Measurements from ENCODE around the gene IL3RA.
"Not testable (repeated sequence)": the region's sequence is repeated elsewhere in the genome, so short reads cannot be mapped to it uniquely, and the experiment has no call there.

IL3RA gene

GRCh38 chrX:1336331-1336943 is at the start of gene IL3RA:
Gene IL3RA (plus strand): TSS chrX:1336785. CDS start chrX:1341766, 4,981 bp downstream.
- no peak for DNase-seq (ENCODE audit: low read depth in 3 of 3, low spot score in 1 of 3)

DNA sequence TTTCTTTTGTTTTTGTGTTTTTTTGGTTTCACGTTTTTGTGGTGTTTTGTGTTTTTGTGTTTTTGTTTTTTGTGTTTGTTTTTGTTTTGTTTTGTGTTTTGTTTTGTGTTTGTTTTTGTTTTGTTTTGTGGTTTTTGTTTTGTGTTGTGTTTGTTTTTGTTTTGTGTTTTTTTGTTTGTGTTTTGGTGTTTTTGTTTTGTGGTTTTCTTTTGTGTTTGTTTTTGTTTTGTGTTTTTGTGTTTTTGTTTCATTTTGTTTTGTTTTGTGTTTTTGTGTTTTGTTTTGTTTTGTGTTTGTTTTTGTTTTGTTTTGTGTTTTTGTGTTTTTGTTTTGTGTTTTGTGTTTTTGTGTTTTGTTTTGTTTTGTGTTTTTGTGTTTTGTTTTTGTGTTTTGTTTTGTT is 47.0 kb upstream of the IL3RA start:
- no peak for DNase-seq (ENCODE audit: low read depth in 3 of 3, low spot score in 1 of 3)

DNA sequence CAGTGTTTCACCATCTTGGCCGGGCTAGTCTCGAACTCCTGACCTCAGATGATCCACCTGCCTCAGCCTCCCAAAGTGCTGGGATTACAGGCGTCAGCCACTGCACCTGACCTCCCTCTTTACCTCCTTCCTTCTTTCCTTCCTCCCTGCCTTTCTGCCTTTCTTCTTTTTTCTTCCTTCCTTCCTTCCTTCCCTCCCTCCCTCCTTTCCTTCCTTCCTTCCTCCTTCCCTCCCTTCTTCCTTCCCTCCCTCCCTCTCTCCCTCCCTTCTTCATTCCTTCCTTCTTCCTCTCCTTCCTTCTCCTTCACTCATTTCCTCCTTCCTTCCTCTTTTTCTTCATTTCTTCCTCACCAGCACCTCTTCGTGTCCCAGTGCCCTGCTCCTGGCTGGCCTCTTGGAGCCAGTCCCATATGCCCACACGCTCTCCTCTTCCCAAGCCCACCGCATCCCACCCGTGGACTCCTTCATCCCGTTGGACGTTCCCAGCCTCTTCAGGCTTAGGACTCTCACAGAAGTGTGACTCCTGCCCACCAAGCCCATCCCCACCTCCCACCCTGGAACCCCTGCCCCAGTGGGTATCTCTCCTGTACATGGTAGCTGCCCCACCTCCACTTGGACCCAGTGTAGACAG is 45.4 kb upstream of the IL3RA start:
- DNase-seq (ENCODE audit: low read depth in 3 of 3, low spot score in 1 of 3), result no peak

- no peak for DNase-seq (ENCODE audit: low read depth in 3 of 3, low spot score in 1 of 3)
These were observed 43.9 kb upstream of the IL3RA start for GRCh38 chrX:1292575-1293290.

- no peak for DNase-seq (ENCODE audit: low read depth in 3 of 3, low spot score in 1 of 3)
These were observed 42.1 kb upstream of the IL3RA start for GRCh38 chrX:1294301-1295067.

- DNase-seq (ENCODE audit: low read depth in 3 of 3, low spot score in 1 of 3), result no peak
These were observed 41.0 kb upstream of the IL3RA start for GRCh38 chrX:1295550-1295949.

DNA sequence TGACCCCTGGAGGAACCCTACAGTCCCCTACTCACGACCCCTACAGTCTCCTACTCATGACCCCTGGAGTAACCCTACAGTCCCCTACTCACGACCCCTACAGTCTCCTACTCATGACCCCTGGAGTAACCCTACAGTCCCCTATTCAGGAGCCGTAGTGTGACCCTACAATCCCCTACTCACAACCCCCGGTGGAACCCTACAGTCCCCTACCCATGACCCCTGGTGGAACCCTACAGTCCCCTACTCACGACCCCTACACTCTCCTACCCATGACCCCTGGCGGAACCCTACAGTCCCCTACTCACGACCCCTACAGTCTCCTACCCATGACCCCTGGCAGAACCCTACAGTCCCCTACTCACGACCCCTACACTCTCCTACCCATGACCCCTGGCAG is 39.0 kb upstream of the IL3RA start:
- DNase-seq (ENCODE audit: low read depth in 3 of 3, low spot score in 1 of 3), result not testable (repeated sequence)

- no peak for DNase-seq (ENCODE audit: low read depth in 3 of 3, low spot score in 1 of 3)
These were observed 36.1 kb upstream of the IL3RA start for GRCh38 chrX:1300449-1300848.

DNA sequence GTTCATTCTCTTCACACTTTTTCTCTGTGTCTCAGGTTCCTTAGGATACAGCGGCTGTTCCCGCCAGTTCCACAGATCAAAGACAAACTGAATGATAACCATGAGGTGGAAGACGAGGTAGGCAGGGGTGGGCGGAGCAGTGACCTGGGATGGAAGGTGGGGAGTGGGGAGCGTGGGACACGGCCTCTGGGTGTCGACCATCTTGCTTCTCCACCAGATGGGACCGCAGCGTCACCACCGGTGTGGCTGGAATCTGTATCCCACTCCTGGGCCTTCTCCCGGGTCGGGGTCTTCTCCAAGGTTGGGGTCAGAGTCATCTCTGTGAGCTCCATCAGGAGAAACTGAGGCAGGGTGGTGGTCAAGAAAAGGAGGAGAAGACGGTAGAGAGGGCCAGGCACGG is 31.2 kb upstream of the IL3RA start:
- no peak for DNase-seq (ENCODE audit: low read depth in 3 of 3, low spot score in 1 of 3)

DNA sequence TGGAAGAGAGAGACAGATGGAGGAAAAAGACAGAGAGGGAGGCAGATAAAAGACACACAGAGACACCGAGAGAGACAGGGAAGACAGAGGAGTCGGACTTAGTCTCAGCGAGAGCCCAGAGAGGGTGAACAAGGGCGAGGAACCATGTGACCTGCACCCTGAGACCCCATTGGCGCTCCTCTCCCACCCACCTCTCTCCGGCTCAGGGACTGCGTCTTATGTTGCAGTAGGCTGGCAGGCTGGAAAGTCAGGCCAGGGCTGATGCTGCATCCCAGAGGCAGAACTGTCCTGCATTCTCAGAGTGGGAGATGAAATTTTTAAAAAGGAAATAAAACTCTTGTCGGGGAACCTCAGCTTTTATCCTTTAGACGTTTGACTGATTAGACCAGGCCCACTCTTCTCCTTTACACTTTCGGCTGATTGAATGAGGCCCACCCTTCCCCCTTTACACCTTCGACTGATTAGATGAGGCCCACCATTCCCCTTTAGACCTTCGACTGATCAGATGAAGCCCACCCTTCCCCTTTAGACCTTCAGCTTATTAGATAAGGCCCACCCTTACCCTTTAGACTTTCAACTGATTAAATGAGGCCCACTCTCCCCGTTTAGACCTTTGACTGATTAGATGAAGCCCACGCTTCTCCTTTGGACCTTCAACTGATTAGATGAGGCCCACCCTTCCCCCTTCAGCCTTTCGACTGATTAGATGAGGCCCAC is 29.5 kb upstream of the IL3RA start:
- DNase-seq (ENCODE audit: low read depth in 3 of 3, low spot score in 1 of 3), result no peak

DNA sequence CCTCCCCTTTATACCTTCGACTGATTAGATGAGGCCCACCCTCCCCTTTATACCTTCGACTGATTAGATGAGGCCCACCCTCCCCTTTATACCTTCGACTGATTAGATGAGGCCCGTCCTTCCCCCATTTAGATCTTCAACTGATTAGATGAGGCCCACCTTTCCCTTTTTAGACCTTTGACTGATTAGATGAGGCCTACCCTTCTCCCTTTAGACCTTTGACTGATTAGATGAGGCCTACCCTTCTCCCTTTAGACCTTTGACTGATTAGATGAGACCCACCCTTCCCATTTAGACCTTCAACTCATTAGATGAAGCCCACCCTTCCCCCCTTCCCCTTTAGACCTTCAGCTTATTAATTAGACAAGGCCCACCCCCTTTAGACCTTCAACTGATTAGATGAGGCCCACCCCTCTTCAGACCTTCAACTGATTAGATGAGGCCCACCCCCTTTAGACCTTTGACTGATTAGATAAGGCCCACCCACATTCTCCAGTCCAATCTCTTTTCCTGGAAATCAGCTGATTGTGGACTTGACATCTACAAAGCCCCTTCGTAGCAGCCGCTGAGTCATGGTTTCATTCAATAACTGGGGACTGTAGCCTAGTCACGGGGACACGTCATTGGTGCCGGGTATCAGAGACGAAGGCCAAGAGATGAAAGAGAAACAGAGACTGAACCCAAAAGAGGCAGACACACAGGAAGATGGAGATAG is 28.8 kb upstream of the IL3RA start:
- no peak for DNase-seq (ENCODE audit: low read depth in 3 of 3, low spot score in 1 of 3)

DNA sequence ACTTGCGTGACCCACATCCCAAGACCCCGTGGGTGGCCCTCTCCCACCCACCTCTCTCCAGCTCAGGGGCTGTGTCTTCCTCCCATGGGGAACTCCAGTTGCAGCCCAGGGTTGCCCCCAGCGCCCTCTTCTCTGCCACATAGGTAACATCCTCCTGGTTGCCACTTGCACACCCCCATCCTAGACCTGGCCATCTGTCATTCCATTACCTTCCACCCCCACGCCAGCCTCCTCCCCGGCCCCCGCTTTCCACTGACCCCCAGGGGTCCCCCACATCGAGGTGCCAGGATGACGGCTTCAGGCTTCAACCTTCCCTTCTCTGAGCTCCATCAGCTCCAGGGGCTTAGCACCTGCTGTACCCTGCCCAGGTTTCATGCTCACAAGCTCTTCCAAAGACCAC is 28.1 kb upstream of the IL3RA start:
- no peak for DNase-seq (ENCODE audit: low read depth in 3 of 3, low spot score in 1 of 3)

DNA sequence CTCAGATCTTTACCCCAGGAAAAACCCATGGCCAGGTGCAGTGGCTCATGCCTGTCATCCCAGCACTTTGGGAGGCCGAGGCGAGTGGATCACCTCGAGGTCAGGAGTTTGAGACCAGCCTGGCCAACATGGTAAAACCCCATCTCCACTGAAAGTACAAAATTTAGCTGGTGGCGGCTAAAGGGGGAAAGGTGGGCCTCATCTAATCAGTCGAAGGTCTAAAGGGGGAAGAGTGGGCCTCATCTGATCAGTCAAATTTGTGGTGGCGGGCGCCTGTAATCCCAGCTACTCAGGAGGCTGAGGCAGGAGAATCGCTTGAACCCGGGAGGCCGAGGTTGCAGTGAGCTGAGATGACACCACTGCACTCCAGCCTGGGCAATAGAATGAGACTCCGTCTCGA is 27.7 kb upstream of the IL3RA start:
- not testable (repeated sequence) for DNase-seq (ENCODE audit: low read depth in 3 of 3, low spot score in 1 of 3)

GRCh38 chrX:1313788-1314187 is 22.8 kb upstream of the IL3RA start:
- DNase-seq (ENCODE audit: low read depth in 3 of 3, low spot score in 1 of 3), result no peak

GRCh38 chrX:1316527-1316926 is 20.1 kb upstream of the IL3RA start:
- no peak for DNase-seq (ENCODE audit: low read depth in 3 of 3, low spot score in 1 of 3)

DNA sequence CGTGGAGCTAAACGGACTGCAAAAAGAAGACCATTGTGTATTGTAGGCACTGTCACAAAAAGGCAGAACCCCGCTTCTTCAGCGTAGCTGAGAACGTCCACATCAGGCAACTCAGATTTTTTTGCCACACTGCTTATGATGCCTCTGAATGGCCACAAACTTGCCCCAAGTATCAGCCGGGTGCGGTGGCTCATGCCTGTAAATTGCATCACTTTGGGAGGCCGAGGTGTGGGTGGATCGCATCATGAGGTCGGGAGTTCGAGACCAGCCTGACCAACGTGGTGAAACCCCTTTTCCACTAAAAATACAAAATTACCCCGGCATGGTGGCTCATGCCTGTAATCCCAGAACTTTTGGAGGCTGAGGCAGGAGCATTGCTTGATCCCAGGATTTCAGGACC is 14.9 kb upstream of the IL3RA start:
- DNase-seq (ENCODE audit: low read depth in 3 of 3, low spot score in 1 of 3), result no peak

GRCh38 chrX:1322393-1322792 is 14.2 kb upstream of the IL3RA start:
- no peak for DNase-seq (ENCODE audit: low read depth in 3 of 3, low spot score in 1 of 3)

GRCh38 chrX:1323315-1323714 is 13.3 kb upstream of the IL3RA start:
- peak; percentile 2 to 16 (median 9) for DNase-seq (ENCODE audit: low read depth in 3 of 3, low spot score in 1 of 3)

GRCh38 chrX:1325515-1326116 is 11.0 kb upstream of the IL3RA start:
- DNase-seq (ENCODE audit: low read depth in 3 of 3, low spot score in 1 of 3), result no peak

DNA sequence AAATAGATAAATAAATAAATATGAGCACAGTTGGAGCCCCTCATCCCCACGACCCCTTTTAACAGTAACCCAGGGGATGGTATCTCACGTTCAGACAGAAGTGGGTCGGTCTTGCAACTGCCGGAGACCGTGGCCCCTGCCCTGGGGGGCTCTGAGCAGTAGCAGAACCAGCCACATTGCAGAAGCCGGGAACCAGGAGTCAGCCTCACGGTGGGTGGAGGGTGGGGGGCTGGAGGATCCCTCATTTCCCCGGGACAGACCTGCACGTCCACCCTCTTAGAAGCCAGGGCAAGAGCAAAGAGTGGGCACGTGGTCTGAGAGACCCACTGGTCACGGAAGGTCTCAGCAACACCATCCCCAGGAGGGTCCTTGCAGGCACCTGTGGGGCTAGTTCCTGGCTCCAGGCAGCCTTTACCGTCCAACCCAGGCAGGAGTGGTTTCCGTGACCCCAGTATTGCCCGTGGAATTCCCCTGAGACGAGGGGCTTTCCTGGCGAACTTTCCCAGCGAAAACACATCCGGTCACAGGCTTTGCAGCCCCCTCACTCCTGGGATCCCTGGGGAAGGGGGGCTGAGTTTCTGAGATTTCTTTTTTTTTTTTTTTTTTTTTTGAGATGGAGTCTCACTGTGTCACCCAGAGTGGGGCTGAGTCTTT is 8.8 kb upstream of the IL3RA start:
- DNase-seq (ENCODE audit: low read depth in 3 of 3, low spot score in 1 of 3), result no peak
